ENCODE data around the gene NOTCH3. TPM values are rescaled to one million over a fixed set of nuclear protein-coding genes. Genes with fewer than 3 reads are reported as not detected.

NOTCH3 gene
- total and polyA plus RNA-seq, 12 donors = 18.7 to 45.5 (median 31.9) TPM

- Histone ChIP-seq H3K27ac (no peak overlapping the region), H3K4me1 (peaks cover 3 to 39% (median 26%) of the 10 kb centered on the region in 9 donors), H3K4me3 (no peak overlapping the region), H3K36me3 (peaks cover 0 to 81% (median 61%) of the 10 kb centered on the region in 9 donors), H3K27me3 (no peaks in the 10 kb centered on the region), H3K9me3 (no peaks in the 10 kb centered on the region)
- ATAC-seq (no peak), DNase-seq (no peak)
- no peak for TF ChIP-seq CTCF (IDR thresholded peaks at IDR 0.05)
- intact Hi-C loops (cut with DNase I) = no loop called here
- 89 to 94% methylated on average over 14 of the region's 14 CpGs for WGBS, 2 donors
These were observed 80.4 kb downstream of the NOTCH3 start for GRCh38 chr19:15120135-15121026.

DNA sequence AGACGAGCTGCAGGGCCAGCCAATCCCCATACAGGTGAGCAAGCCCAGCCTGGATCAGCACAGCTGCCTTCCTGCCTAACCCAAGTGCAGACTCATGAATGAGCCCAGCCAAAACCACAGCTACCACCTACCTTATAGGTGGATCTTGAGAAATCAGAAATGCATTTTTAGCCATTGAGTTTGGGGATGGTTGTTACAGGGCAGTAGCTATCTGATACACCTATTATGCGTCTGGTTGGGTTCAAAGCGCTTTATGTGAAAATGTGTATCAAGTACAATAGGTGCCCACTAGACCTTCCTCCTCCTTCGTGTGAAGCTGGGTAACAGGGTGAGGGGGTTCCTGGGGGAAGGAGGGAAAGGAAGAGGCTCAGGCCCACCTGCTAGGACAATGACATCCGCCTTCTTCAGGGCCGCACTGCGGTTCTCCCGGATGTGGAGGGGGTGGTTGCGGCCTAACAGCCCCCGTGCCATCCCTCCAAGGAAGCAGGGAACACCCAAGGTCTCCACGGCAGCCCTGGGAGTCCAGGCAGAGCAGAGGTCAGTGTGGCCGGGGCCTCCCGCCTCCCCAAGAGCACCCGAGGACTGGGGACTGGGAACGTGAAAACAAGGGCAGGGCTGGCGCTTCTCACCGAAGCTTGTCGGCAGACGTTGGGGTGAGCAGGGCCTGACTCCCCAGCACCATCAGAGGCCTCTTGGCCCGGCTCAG, 81.9 kb downstream of the NOTCH3 start:
- H3K27me3 ChIP-seq = no peaks in the 10 kb centered on the region
- H3K4me3 ChIP-seq = no peak overlapping the region
- H3K36me3 ChIP-seq = peaks cover 0 to 91% (median 63%) of the 10 kb centered on the region in 9 donors
- DNase-seq (no peak), ATAC-seq (no peak)
- no peak for TF ChIP-seq CTCF (IDR thresholded peaks at IDR 0.05)
- peaks cover 10 to 42% (median 29%) of the 10 kb centered on the region in 9 donors for H3K4me1 ChIP-seq
- no peaks in the 10 kb centered on the region for H3K9me3 ChIP-seq
- WGBS, 2 donors = 95 to 96% methylated on average over 20 of the region's 20 CpGs
- no peak overlapping the region for H3K27ac ChIP-seq
- intact Hi-C loops (cut with DNase I) = loop anchor here in 1 of 10 donors (10.0 kb wide), 1 partner anchor 126 kb away; no protein-coding TSS in a partner anchor

DNA sequence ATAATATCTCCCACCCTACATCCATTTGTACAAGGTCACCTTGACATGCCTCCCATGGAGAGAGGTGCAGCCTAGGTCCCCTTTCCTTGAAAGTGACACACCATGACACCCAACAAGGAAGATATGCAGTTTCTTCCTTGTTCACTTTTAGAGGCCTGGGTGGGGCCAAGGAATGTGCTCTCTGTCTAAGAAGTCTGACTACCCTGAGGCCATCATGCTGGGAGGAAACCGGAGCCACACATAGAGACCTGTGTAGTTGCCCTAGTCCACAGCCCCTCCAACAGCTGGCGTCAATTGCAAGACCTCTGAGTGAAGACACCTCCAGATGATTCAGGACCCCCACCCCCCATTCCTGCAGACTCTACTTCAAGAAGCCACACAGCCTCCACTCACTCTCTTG, 82.5 kb downstream of the NOTCH3 start:
- H3K4me3 ChIP-seq = no peak overlapping the region
- peak overlapping the region in 1 of 10 donors; percentile 49 for H3K27ac ChIP-seq

More for the DNA sequence above, 82.5 kb downstream of the NOTCH3 start:
- H3K36me3 ChIP-seq = peaks cover 0 to 98% (median 68%) of the 10 kb centered on the region in 9 donors
- peaks cover 10 to 41% (median 24%) of the 10 kb centered on the region in 9 donors for H3K4me1 ChIP-seq
- no peak for ATAC-seq
- no peak for DNase-seq
- WGBS, 2 donors = 96% methylated on average over 2 of the region's 2 CpGs
- no peaks in the 10 kb centered on the region for H3K27me3 ChIP-seq
- intact Hi-C loops (cut with DNase I) = loop anchor here in 1 of 10 donors (10.0 kb wide), 1 partner anchor 127 kb away; no protein-coding TSS in a partner anchor
- H3K9me3 ChIP-seq = no peaks in the 10 kb centered on the region
- TF ChIP-seq CTCF (IDR thresholded peaks at IDR 0.05) = no peak

All from heart right ventricle (tissue), 16 donors.